SK-N-SH treated with all-trans-retinoic acid at 6 μM for 48 hours (cell line): Measurements from ENCODE around the gene IRX1.

Experiments used
- ATAC-seq: fragments of 200-7000 bp; cut with Tn5 transposase; 3 replicates; pipeline ENCODE4 v1.9.1; 2020; ENCODE audit warnings: mild to moderate bottlenecking, moderate library complexity
- ARNTL ChIP-seq: fragments of 450-650 bp; formaldehyde crosslinking; IDR thresholded peaks from 2 replicates; pipeline ENCODE4 v1.5.0; 2020; ENCODE audit warnings: low read depth, mild to moderate bottlenecking, moderate library complexity, borderline replicate concordance
- CREB5 ChIP-seq: fragments of 250-450 bp; sonication (Bioruptor Pico); IDR thresholded peaks from 2 replicates; pipeline ENCODE4 v1.5.1; 2020; ENCODE audit warnings: low read depth, mild to moderate bottlenecking, moderate library complexity
- CSRNP3 ChIP-seq: fragments of 250-450 bp; sonication (Bioruptor Pico); IDR thresholded peaks from 2 replicates; pipeline ENCODE4 v1.5.1; 2021; ENCODE audit warnings: mild to moderate bottlenecking, moderate library complexity
- ESRRG ChIP-seq: fragments of 250-450 bp; sonication (Bioruptor Pico); IDR thresholded peaks from 2 replicates; pipeline ENCODE4 v1.6.1; 2021; ENCODE audit warnings: mild to moderate bottlenecking
- GLIS3 ChIP-seq: fragments of 250-450 bp; sonication (Bioruptor Pico); IDR thresholded peaks from 2 replicates; pipeline ENCODE4 v1.5.0; 2020; ENCODE audit warnings: mild to moderate bottlenecking, moderate library complexity
- ISL1 ChIP-seq: fragments of 250-450 bp; sonication (Bioruptor Pico); IDR thresholded peaks from 2 replicates; pipeline ENCODE4 v2.1.2; 2022; ENCODE audit warnings: mild to moderate bottlenecking, moderate library complexity
- OSR1 ChIP-seq: fragments of 250-450 bp; sonication (Bioruptor Pico); IDR thresholded peaks from 2 replicates; pipeline ENCODE4 v1.8.0; 2022; ENCODE audit warnings: moderate library complexity, mild to moderate bottlenecking, inconsistent platforms
- POU6F1 ChIP-seq: fragments of 250-450 bp; sonication (Bioruptor Pico); IDR thresholded peaks from 2 replicates; pipeline ENCODE4 v1.8.0; 2021; ENCODE audit warnings: low read depth, mild to moderate bottlenecking, moderate library complexity, borderline replicate concordance
- PPARA ChIP-seq: fragments of 250-450 bp; sonication (Bioruptor Pico); IDR thresholded peaks from 2 replicates; pipeline ENCODE4 v1.5.0; 2020; ENCODE audit warnings: mild to moderate bottlenecking, borderline replicate concordance
- RARB ChIP-seq: fragments of 250-450 bp; sonication (Bioruptor Pico); IDR thresholded peaks from 2 replicates; pipeline ENCODE4 v1.8.0; 2021; ENCODE audit warnings: mild to moderate bottlenecking, moderate library complexity
- TCF4 ChIP-seq: fragments of 250-450 bp; sonication (Bioruptor Pico); IDR thresholded peaks from 2 replicates; pipeline ENCODE4 v1.8.0; 2021; ENCODE audit warnings: mild to moderate bottlenecking, moderate library complexity, borderline replicate concordance
- TOX ChIP-seq: fragments of 250-450 bp; sonication (Bioruptor Pico); IDR thresholded peaks from 2 replicates; pipeline ENCODE4 v1.8.0; 2021; ENCODE audit warnings: mild to moderate bottlenecking, moderate library complexity, borderline replicate concordance
- TSHZ2 ChIP-seq: fragments of 250-450 bp; sonication (Bioruptor Pico); IDR thresholded peaks from 2 replicates; pipeline ENCODE4 v1.5.0; 2020; ENCODE audit warnings: mild to moderate bottlenecking, moderate library complexity
- ZC3H10 ChIP-seq: fragments of 250-450 bp; sonication (Bioruptor Pico); IDR thresholded peaks from 2 replicates; pipeline ENCODE4 v1.5.1; 2021; ENCODE audit warnings: mild to moderate bottlenecking, moderate library complexity
- ZFP3 ChIP-seq: fragments of 250-450 bp; sonication (Bioruptor Pico); IDR thresholded peaks from 2 replicates; pipeline ENCODE4 v1.5.0; 2020; ENCODE audit warnings: mild to moderate bottlenecking, moderate library complexity
- ZNF565 ChIP-seq: fragments of 450-650 bp; formaldehyde crosslinking; conservative IDR thresholded peaks from 2 replicates; pipeline ENCODE4 v1.5.0; 2020; ENCODE audit warnings: low read depth, mild to moderate bottlenecking, moderate library complexity
- ZNF70 ChIP-seq: fragments of 450-650 bp; formaldehyde crosslinking; IDR thresholded peaks from 2 replicates; pipeline ENCODE4 v1.5.0; 2020; ENCODE audit warnings: mild to moderate bottlenecking, moderate library complexity
- ZNF8 ChIP-seq: fragments of 450-650 bp; formaldehyde crosslinking; IDR thresholded peaks from 2 replicates; pipeline ENCODE4 v1.5.0; 2020; ENCODE audit warnings: mild to moderate bottlenecking, moderate library complexity

The IRX1 gene

GRCh38 chr5:3599226-3600105, 3.8 kb downstream of the IRX1 start:
- TF ChIP-seq TSHZ2 (CRISPR knock-in tag): no peak
- no peak for TF ChIP-seq ZFP3
- no peak for TF ChIP-seq CREB5
- no peak for TF ChIP-seq ZNF565 (CRISPR knock-in tag)
- TF ChIP-seq TCF4: no peak
- no peak for TF ChIP-seq ZNF8
- TF ChIP-seq TOX (CRISPR knock-in tag): no peak
- TF ChIP-seq OSR1 (CRISPR knock-in tag): no peak
- no peak for TF ChIP-seq PPARA
- TF ChIP-seq ZC3H10: no peak
- TF ChIP-seq POU6F1: no peak
- TF ChIP-seq RARB (CRISPR knock-in tag): no peak
- no peak for TF ChIP-seq GLIS3 (CRISPR knock-in tag)

GRCh38 chr5:3600106-3601060, 4.8 kb downstream of the IRX1 start:
- no peak for TF ChIP-seq ZFP3
- no peak for TF ChIP-seq GLIS3 (CRISPR knock-in tag)
- TF ChIP-seq OSR1 (CRISPR knock-in tag): no peak
- TF ChIP-seq TCF4: no peak
- TF ChIP-seq ZC3H10: no peak
- TF ChIP-seq ARNTL (CRISPR knock-in tag): no peak
- no peak for TF ChIP-seq ZNF8
- no peak for TF ChIP-seq ZNF565 (CRISPR knock-in tag)
- TF ChIP-seq CREB5: no peak
- no peak for TF ChIP-seq RARB (CRISPR knock-in tag)
- TF ChIP-seq TOX (CRISPR knock-in tag): no peak
- no peak for TF ChIP-seq POU6F1
- TF ChIP-seq ZNF70: no peak
- TF ChIP-seq PPARA: no peak
- no peak for TF ChIP-seq CSRNP3 (CRISPR knock-in tag)
- TF ChIP-seq ISL1: no peak
- TF ChIP-seq ESRRG (CRISPR knock-in tag): no peak
- no peak for ATAC-seq

More at GRCh38 chr5:3599226-3600105, 3.8 kb downstream of the IRX1 start:
- ATAC-seq: peak; percentile 57
